ENCODE results near the gene ARMC2. TPM values are rescaled to one million over a fixed set of nuclear protein-coding genes. Genes with fewer than 3 reads are reported as not detected.
"Not testable (repeated sequence)": the region's sequence is repeated elsewhere in the genome, so short reads cannot be mapped to it uniquely, and the experiment has no call there.

ARMC2 gene
- total RNA-seq, 2 donors from 2014 or later, result 2.3 to 3.3 TPM

DNA sequence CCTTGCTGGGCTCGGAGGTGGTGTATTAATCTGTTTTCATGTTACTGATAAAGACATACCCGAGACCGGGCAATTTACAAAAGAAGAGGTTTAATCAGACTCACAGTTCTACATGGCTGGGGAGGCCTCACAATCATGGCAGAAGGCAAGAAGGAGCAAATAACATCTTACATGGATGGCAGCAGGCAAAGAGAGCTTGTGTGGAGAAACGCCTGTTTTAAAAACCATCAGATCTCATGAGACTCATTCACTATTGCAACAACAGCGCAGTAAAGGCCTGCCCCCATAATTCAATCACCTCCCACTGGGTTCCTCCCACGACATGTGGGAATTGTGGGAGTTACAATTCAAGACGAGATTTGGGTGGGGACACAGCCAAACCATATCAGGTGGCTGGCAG lies 30.9 kb upstream of the ARMC2 start:
- Mint-ChIP-seq H3K36me3 (peaks cover 13 to 17% of the 10 kb centered on the region in 2 donors), H3K27ac (peak overlapping the region in 1 of 2 donors; percentile 13), H3K9me3 (peaks cover 13% of the 10 kb centered on the region in 2 donors)
- DNase-seq (ENCODE audit: low spot score in 2 of 2); ATAC-seq: not testable (repeated sequence)

DNA sequence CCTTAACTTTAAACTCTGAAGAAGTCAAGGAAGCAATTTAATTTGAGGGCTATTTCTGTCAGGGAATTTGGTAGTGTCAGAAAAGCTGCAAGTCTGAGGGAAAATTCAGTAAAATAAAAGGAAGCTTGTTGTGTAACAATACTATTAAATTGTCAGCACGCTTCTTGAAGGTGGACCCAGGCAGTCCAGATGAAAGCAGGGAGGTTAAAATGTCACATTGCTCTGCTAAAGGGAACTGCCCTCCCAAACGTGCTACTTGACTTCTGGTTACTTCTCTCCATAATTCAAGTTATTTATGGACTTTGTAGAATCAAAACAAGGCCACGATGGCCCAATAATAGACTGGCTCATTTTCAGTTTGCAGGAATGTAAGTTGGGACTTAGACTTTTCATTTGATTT lies 28.2 kb upstream of the ARMC2 start:
- ATAC-seq (no peak), DNase-seq (ENCODE audit: low spot score in 2 of 2) (no peak)
- H3K36me3 Mint-ChIP-seq, result peaks cover 14 to 21% of the 10 kb centered on the region in 2 donors
- no peak overlapping the region for H3K27ac Mint-ChIP-seq
- H3K9me3 Mint-ChIP-seq, result peaks cover 17% of the 10 kb centered on the region in 2 donors

DNA sequence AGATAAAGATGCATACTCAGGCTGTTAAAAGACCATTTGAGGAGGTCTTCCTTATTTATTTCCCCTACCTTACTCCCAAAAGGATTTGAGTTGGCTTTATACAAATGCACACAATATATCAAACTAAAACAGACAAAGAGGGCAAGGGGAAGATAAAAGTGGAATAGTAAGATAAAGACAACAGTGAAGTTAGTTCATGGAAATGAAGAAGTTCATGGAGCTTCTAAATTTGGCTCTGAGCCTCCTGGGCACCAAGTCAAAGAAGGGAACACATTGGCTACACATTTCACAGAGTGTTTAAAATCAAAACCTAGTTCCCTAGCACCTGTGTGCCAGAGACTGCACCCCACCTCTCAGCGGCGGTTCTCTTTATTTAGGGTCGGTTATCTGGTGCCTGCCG lies 25.8 kb upstream of the ARMC2 start:
- Mint-ChIP-seq H3K9me3 (peaks cover 7 to 21% of the 10 kb centered on the region in 2 donors), H3K27ac (no peak overlapping the region), H3K36me3 (peaks cover 7 to 19% of the 10 kb centered on the region in 2 donors)
- ATAC-seq (no peak), DNase-seq (ENCODE audit: low spot score in 2 of 2) (no peak)

DNA sequence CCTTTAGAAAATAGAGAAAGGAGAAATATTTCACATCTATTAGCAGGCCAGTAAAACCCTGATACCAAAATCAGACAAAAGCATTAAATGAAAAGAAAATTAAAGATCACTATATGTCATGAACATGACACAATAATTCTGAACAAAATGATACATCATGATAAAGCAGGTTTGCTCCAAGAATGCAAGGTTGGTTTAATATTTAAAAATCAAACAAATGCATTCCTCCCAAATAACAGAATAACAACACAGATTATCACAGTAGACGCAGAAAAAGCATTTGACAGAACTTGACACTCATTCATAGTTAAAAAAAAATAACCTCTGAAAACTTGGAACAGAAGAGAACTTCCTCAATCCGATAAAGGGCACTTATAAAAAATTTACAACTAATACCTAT lies 22.9 kb upstream of the ARMC2 start:
- H3K36me3 Mint-ChIP-seq, result peaks cover 4 to 18% of the 10 kb centered on the region in 2 donors
- H3K9me3 Mint-ChIP-seq, result peaks cover 4 to 21% of the 10 kb centered on the region in 2 donors
- ATAC-seq, result no peak
- no peak overlapping the region for H3K27ac Mint-ChIP-seq
- no peak for DNase-seq (ENCODE audit: low spot score in 2 of 2)

DNA sequence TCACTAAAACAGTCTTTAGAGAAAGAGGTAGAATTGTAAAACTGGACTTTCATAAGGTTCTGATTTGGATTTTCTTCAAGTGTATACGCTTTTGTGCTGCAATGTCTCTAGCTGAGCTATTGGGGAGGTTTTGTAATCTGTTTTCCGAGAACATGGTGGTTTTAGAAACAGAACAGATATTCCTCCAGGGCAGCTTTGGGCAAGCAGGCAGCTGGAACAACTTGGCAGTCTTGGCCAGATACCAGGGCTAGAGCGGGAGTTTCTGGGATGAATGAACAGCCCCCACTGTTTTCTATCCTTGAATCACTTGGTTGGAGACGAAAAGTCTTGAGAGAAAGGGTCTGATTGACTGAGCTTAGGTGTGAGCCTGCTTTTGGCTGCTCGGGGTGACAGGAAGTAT lies 17.1 kb upstream of the ARMC2 start:
- ATAC-seq, result no peak

DNA sequence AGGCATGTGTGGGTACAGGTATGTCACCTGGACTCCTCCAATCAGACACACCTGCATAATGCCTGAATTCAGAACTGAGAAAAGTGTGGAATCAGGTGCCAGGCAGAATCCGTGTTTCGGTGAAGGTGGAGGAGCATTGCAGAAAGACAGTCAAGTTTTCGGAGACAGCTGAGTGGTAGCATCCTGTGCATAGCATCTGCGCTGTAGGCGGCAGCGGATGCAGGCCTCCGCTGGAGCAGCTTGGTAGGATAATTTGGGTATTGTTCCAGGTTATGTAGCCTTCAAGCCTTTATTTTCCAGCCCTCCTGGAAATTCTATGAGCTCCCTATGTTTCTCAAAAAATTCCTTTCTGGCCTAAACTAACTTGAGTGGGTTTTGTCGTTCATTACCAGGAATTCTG lies 15.5 kb upstream of the ARMC2 start:
- Mint-ChIP-seq H3K27ac (no peak overlapping the region), H3K9me3 (no peaks in the 10 kb centered on the region), H3K36me3 (no peaks in the 10 kb centered on the region)
- DNase-seq (ENCODE audit: low spot score in 2 of 2) (no peak), ATAC-seq (no peak)

More for the DNA sequence above, 17.1 kb upstream of the ARMC2 start:
- Mint-ChIP-seq H3K27ac (no peak overlapping the region), H3K36me3 (peaks cover 0 to 4% of the 10 kb centered on the region in 2 donors), H3K9me3 (peaks cover 0 to 10% of the 10 kb centered on the region in 2 donors)
- no peak for DNase-seq (ENCODE audit: low spot score in 2 of 2)

DNA sequence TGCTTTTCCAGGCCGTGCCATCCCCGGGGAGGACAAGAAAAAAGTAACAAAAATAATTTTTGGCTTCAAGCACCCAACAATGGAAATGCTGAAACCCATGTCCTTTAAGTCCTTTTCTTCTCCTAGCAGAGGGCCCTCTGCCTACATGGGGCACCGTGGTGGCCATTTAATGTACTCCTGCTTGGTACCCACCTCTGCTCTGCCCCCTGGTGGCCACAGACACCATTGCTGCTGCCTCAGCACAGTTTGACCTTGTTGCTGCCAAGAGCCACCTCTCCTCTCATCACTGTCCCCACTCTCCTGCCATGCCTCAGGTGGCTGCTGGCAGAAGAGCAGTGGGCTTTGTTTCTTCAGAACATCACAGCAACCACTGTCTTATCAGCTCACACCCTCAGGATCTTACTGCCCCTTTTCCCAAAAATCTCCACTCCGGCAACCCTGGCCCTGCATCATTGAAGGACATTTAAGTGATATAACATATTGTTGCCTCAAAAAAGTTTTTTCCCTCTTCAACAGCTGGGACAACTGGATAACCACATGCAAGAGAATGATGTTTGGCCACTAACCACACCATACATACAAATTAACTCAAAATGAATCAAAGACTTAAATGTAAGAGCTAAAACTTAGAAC lies 12.9 kb upstream of the ARMC2 start:
- ATAC-seq (peak; percentile 89 to 96), DNase-seq (ENCODE audit: low spot score in 2 of 2) (peak; percentile 74 to 81)
- no peak overlapping the region for H3K27ac Mint-ChIP-seq
- H3K36me3 Mint-ChIP-seq, result no peaks in the 10 kb centered on the region
- H3K9me3 Mint-ChIP-seq, result no peaks in the 10 kb centered on the region

DNA sequence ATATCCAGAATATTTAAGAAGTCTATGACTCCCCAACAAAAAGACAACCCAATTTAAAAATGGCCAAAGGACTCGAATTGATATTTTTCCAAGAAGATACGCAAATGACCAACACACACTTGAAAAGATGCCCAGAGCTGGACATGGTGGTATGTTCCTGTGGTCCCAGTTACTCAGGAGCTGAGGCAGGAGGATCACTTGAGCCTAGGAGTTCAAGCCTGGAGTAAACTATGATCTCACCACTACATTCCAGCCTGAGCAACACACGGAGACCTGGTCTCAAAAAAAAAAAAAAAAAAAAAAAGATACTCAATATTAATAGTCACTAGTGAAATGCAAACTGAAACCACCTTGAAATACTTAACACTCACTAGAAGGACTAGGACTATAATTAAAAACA lies 12.2 kb upstream of the ARMC2 start:
- ATAC-seq (no peak), DNase-seq (ENCODE audit: low spot score in 2 of 2) (no peak)
- H3K27ac Mint-ChIP-seq, result no peak overlapping the region
- no peaks in the 10 kb centered on the region for H3K36me3 Mint-ChIP-seq
- H3K9me3 Mint-ChIP-seq, result no peaks in the 10 kb centered on the region

DNA sequence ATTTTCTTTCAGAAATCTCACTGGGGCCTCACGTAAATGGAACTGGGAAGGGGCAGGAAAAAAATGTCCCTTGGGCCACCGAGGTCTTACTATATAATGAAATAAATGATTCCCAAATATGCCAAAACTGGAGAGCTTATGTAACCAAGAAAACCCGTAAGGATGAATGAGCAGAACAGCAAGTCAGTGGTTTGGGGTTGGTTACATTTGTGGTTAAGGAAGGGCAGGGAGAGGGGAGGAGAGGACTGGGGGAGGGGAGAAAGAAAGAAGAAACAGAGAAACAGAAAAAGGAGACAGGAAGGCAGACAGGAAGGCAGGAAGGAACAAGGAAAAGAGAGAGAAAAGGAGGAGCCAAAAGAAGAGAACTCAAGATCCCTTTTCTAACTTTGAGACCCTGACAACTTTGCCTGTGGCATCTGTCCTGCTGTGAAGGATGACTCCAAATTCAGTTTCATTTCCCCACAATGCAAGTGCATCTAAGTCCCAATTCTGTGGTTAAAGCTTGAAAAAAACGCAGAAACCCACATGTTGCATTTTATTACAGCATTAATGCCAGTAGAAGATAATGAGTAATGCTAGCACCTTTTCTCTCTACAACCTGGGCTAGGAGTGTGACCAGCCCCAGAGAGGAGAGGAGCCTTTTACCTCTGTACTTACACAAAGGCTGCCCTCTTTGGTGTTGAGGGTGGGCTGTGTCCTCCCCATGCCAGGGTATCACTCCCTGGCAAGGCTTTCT lies 10.8 kb upstream of the ARMC2 start:
- DNase-seq (ENCODE audit: low spot score in 2 of 2) (no peak), ATAC-seq (peak; percentile 65 to 79)
- Mint-ChIP-seq H3K9me3 (no peaks in the 10 kb centered on the region), H3K36me3 (no peaks in the 10 kb centered on the region), H3K27ac (peak overlapping the region in 1 of 2 donors; percentile 55)

DNA sequence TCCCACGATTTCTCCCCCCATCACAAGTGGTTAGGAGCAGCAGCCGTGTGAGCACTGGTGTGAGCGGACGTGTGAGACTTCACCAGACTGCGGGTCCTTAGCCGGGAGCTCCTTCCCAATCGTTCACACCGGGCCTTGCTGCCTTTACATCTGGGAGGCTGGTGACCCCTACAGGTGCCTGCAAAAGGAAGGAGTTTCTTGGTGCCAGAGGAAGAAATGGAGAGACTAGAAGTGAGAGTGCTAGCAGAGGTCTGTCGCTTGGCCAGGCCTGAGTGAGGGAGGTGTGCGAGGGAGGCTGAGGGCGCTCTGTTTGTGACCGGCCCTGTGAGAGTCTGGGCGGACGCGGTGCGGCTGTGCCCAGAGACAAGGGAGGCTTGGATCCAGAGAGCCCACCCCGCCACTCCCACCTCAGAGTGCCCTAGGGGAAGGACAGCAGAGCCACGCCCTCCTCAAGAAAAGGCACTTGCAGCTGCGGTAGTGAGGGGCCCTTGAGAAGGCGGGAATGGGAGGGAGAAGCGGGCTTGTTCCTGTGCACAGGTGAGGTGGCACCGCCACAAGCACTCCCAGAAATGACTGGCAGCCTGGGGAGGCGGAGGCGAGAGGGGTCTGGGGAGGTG lies 10.0 kb upstream of the ARMC2 start:
- peak overlapping the region in 1 of 2 donors; percentile 55 for H3K27ac Mint-ChIP-seq
- no peaks in the 10 kb centered on the region for H3K36me3 Mint-ChIP-seq
- no peak for ATAC-seq
- no peak for DNase-seq (ENCODE audit: low spot score in 2 of 2)
- H3K9me3 Mint-ChIP-seq, result no peaks in the 10 kb centered on the region

DNA sequence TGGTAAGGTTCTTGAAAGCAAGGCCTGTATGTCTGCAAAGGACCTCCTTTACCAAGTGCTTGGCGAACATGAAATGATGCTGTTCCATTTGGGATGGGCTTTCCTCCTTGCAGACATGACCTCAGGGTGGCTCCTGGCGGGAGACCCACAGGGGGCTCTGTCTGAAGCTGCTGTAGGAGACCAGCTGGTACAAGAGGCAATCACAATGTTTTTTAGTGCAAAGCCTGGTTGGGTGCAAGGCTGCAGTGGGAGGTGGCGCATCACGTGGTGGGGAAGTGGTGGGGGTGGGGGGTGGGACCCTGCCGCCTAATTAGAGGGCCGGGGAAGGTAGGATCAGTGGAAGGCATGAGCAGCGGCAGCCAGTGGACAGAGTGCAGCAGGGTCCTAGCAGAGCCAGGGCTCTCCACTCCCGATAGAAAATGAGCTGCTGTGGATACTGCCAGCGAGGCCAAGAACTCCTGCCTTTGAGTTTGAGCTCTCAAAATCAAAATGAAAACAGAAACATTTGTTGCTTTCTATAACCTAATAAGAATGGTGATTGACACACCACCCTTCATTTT lies 9.1 kb upstream of the ARMC2 start:
- Mint-ChIP-seq H3K36me3 (no peaks in the 10 kb centered on the region), H3K9me3 (no peaks in the 10 kb centered on the region), H3K27ac (no peak overlapping the region)
- DNase-seq (ENCODE audit: low spot score in 2 of 2), result no peak
- ATAC-seq, result no peak

DNA sequence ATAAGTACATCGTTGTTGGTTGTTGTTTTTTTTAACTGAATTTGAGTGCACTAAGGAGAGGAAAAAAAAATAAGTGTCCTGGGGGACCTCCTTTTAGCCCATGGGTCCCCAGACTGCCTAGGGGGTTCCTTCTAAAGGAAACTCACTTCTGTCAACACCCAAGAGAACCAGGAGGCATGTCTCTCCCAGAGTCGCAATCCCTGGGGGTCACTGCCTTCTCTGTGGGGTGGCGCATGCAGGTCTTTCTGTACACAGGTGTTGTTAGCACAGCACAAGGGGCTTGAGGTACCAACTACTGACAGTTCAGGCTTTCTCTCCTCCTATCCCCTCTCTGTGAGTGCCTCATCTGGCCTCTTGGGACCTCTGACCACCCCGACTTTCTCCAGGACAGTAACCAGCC lies 7.3 kb upstream of the ARMC2 start:
- no peaks in the 10 kb centered on the region for H3K9me3 Mint-ChIP-seq
- no peaks in the 10 kb centered on the region for H3K36me3 Mint-ChIP-seq
- ATAC-seq, result no peak
- no peak for DNase-seq (ENCODE audit: low spot score in 2 of 2)
- no peak overlapping the region for H3K27ac Mint-ChIP-seq

DNA sequence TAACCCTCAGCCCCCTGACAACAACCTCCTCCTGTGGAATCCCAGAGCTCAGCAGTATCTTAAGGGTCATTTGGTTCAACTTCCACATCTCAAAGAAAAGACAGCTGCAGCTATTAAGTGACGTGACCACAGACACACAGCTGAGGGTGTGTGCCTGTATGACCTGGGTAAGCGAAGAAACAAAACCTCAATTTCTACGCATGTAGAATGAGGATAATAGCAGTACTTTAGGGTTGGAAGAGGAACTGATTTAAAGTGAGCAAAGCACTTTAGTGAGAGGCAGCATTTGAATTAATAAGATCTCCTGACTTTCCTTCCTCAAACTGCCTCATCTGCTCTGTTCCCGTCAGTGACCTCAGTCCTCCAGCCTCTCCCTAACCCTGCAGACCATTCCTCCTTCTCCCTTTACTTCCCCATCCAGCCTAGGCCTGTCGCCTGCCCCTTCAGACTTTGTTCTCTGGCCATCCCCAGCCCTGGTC lies 6.8 kb upstream of the ARMC2 start:
- ATAC-seq (no peak), DNase-seq (ENCODE audit: low spot score in 2 of 2) (no peak)
- Mint-ChIP-seq H3K9me3 (no peaks in the 10 kb centered on the region), H3K36me3 (no peaks in the 10 kb centered on the region), H3K27ac (no peak overlapping the region)

DNA sequence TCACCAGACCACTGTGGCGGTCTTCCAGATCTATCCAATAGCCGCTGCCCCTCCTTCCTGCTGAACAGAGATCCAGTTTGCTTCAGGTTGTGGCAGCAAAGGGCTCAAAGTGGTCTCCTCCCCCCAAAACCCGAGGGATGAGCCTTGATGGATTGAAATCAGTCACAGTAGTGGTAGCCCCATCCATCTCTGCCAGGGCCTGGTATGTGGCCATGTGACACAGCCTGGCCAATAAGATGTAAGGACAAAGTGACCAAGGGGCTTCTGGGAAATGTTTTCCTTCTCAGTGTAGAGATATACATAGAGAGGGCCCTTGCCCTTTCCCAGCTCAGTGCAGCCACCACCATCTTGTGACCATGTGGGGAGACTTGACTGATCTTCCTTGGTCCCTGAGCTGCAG lies 4.1 kb upstream of the ARMC2 start:
- DNase-seq (ENCODE audit: low spot score in 2 of 2) (no peak), ATAC-seq (no peak)
- H3K9me3 Mint-ChIP-seq, result no peaks in the 10 kb centered on the region
- H3K36me3 Mint-ChIP-seq, result no peaks in the 10 kb centered on the region
- H3K27ac Mint-ChIP-seq, result no peak overlapping the region

DNA sequence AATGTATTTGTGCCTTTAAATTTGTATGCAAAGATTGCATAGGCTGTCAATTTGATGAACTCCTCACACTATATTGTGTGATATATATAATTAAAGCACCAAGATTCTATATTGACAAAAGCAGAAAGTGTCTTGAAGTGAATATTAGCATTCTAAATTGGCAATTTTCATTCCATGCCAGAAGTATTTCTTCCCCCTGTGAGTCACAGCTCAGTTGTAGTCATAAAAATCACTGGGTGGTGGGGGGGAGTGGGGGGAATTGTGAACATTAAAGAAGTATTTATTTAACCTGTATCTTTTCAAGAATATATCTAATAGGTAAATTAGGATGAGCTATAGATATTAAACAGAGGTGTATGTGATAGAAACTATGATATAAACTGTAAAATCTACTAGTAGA lies 3.1 kb upstream of the ARMC2 start:
- no peaks in the 10 kb centered on the region for H3K36me3 Mint-ChIP-seq
- DNase-seq (ENCODE audit: low spot score in 2 of 2) (no peak), ATAC-seq (no peak)
- H3K27ac Mint-ChIP-seq, result no peak overlapping the region
- H3K9me3 Mint-ChIP-seq, result no peaks in the 10 kb centered on the region

DNA sequence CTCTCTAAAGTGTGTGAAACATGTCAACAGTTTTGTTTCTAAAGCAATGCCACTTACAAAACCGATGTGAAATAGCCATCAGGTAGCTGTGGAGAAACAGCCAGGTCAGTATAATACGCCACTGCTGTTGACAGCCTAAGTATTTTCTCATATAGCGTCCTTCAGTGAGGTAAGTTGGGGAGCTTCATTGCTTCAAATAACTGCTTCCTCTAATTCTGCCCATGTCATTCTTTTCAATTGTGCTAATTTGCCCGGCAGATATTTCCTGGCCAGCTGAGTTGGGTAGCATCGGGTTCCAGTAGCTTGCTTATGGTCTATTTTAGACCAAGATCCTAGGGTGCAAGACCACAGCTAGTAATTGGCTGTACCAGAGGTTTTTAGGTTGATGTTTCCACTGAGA lies 2.1 kb upstream of the ARMC2 start:
- DNase-seq (ENCODE audit: low spot score in 2 of 2), result no peak
- Mint-ChIP-seq H3K9me3 (no peaks in the 10 kb centered on the region), H3K27ac (no peak overlapping the region), H3K36me3 (no peaks in the 10 kb centered on the region)
- no peak for ATAC-seq

DNA sequence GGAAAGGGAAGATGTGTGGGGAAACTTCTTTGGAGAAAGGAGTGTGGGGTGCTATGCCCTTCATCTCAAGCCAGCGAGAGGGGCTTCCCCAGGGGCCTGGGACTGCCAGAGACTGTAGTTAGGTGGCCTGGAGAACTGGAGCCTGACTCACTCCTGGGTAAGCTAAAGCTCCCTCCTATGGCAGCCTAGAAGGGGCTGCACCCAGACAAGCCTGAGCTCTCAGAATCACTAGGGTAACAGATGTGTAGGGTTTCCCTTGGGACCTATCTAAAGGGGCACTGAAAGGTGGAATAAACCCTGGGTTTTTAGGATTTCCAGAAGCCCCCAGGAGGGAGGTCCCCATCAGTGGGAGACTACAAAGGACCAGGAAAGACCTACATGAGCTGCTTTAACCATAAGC lies 1.6 kb upstream of the ARMC2 start:
- Mint-ChIP-seq H3K27ac (no peak overlapping the region), H3K9me3 (no peaks in the 10 kb centered on the region), H3K36me3 (no peaks in the 10 kb centered on the region)
- no peak for DNase-seq (ENCODE audit: low spot score in 2 of 2)
- peak in 1 of 2 donors; percentile 44 for ATAC-seq

Measured in activated naive CD4-positive, alpha-beta T cell treated with anti-CD3 and anti-CD28 coated beads, Interleukin-2, amount 50 U/mL, for 72 hours (primary cell).